H7 (cell line): ENCODE data around the gene PAPPA2. TPM values are rescaled to one million over a fixed set of nuclear protein-coding genes. Genes with fewer than 3 reads are reported as not detected.

Source experiments
- DNase-seq: peaks from one replicate; pipeline ENCODE4 v3.0.0; 2012
- H3K27me3 ChIP-seq: 2 replicates; pipeline ENCODE4 v1.6.0; 2011; ENCODE audit warnings: mild to moderate bottlenecking, low read length; ENCODE audit not compliant: control insufficient read depth, insufficient read depth
- H3K36me3 ChIP-seq: replicated peaks from 2 replicates; pipeline ENCODE4 v1.5.1; 2011; ENCODE audit warnings: low read length; ENCODE audit not compliant: control insufficient read depth, insufficient read depth
- H3K4me3 ChIP-seq: 2 replicates; pipeline ENCODE4 v1.5.1; 2011; ENCODE audit warnings: low read depth, mild to moderate bottlenecking, control low read depth, low read length, moderate library complexity; ENCODE audit not compliant: insufficient read depth
- total RNA-seq: library from RNA; depleted of rRNA; stranded (reverse); fragments of >200 nt; shearing (Covaris generic); gene quantifications from 2 replicates; pipeline ENCODE4 v1.2.3, GENCODE V29; 2014

Gene PAPPA2
- total RNA-seq, 1 experiment from 2014 or later = 0.45 TPM

DNA sequence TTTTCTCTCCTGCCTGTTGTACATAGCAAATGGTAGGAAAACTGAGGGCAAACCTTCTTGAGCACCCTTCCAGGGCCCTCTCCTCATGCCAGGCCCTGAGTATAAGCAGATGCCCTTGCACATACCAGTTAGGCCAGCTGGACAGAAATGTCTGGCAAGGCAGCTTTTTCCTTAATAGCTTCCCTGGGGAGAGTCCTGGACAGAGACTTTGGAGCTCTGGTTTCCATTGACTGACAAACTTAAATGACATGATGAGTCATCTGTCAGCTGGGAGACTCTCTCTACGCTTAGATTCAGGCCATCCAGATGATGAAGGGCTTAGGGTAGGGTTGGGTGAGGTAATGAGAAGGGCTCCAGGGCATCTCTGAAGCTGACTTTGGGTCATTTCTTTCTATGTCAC lies 384.1 kb downstream of the PAPPA2 start:
- no peak for DNase-seq
- H3K4me3 ChIP-seq = no peak overlapping the region
- no peaks in the 10 kb centered on the region for H3K36me3 ChIP-seq
- no peaks in the 10 kb centered on the region for H3K27me3 ChIP-seq

DNA sequence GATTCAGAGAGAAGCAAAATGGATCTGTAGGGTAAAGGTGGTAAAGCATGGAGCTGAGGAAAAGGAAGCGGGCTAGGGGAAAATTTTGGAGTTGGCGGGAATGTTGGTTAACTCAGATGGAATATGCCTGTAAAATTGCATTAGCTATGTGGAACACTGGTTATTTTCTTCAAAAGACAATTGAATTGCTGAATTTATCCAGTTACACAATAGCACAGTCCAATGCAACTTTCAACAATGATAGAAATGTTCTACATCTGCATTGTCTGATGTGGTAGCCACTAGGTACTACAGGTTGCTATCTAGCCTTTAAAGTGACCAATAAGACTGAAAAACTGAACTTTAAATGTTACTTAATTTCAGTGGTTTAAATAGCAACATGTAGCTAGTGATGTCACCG lies 386.3 kb downstream of the PAPPA2 start:
- Histone ChIP-seq H3K36me3 (no peaks in the 10 kb centered on the region), H3K4me3 (no peak overlapping the region), H3K27me3 (no peaks in the 10 kb centered on the region)
- DNase-seq = no peak

DNA sequence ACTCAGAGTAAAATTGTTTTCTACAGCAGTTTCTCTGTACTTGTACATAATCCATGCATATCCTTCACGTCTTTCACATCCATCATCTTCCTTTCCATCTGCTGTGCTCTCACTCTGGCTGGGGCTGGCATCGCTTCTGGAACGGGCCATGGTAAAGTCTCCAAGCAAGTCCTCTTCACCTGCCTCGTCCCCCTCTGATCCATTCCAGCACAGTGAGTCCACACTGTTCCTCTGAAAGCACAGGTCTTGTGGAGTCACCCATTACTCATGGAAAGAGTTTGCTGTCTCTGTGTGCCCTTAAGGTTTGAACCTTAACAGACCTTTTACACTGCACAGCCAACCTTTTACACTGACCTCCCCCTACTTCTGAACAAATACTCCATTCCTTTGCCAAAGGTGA lies 387.9 kb downstream of the PAPPA2 start:
- DNase-seq = no peak
- Histone ChIP-seq H3K36me3 (no peaks in the 10 kb centered on the region), H3K27me3 (no peaks in the 10 kb centered on the region)

DNA sequence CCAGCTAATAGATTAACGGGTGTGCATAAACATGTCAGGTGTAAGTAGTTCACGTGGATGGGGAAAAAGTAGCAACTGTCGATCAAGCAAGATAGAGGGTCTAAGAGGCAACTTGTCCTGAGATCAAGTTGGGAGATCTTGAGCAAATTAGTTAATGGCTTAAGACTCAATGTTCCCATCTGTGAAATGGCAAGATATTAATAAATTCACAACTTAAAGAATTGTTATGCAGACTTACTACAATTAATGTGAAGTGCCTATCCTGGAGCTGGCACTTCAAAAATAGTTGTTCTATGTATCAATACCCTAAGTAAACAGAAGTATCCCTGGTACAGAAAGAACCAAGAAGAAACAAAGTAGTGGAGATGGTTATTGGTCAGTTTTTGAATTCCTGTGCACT lies 389.1 kb downstream of the PAPPA2 start:
- no peaks in the 10 kb centered on the region for H3K36me3 ChIP-seq
- DNase-seq = no peak
- no peak overlapping the region for H3K4me3 ChIP-seq
- H3K27me3 ChIP-seq = no peaks in the 10 kb centered on the region

More for the DNA sequence above, 387.9 kb downstream of the PAPPA2 start:
- H3K4me3 ChIP-seq = no peak overlapping the region

DNA sequence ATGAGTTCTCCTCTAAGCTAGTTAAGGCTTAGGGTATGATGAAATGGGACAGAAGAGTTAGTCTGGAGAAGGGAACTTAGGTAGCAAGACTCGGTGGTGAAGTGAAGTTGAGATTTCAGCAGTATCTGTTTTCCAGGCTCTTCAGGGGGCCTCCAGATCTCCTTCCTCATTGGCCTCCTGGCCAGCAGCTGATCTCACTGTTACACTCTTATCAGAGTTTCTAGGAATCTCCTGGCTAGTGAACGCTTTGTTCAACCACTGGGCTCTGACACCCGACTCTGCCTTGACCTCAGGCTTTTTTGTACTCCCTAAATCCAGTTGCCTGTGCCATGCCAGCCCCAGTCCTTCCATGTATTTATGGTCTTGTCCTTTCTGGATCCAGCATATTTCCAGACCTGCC lies 390.5 kb downstream of the PAPPA2 start:
- DNase-seq = no peak
- H3K4me3 ChIP-seq = no peak overlapping the region
- no peaks in the 10 kb centered on the region for H3K27me3 ChIP-seq
- H3K36me3 ChIP-seq = no peaks in the 10 kb centered on the region

DNA sequence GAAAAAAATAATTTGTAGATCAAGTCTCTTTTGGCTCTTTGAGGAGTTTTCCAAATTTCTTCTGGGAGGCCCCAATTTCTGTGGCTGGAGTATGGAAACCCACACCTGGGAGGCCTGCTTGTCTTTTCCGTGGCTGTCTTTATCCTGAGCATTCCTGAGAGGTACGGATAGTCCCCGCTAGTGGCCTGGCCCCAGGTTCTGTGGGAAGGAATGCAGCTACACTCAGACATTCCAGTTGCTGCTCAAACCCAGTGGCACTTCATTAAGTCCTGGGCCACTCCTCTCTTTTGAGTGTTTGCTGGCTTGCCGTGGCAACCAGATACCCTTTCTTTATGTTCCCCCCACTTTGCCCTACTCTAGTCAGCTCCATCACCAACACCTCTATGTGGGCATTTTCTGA lies 391.1 kb downstream of the PAPPA2 start:
- no peaks in the 10 kb centered on the region for H3K27me3 ChIP-seq
- no peak for DNase-seq
- H3K4me3 ChIP-seq = no peak overlapping the region
- no peaks in the 10 kb centered on the region for H3K36me3 ChIP-seq

DNA sequence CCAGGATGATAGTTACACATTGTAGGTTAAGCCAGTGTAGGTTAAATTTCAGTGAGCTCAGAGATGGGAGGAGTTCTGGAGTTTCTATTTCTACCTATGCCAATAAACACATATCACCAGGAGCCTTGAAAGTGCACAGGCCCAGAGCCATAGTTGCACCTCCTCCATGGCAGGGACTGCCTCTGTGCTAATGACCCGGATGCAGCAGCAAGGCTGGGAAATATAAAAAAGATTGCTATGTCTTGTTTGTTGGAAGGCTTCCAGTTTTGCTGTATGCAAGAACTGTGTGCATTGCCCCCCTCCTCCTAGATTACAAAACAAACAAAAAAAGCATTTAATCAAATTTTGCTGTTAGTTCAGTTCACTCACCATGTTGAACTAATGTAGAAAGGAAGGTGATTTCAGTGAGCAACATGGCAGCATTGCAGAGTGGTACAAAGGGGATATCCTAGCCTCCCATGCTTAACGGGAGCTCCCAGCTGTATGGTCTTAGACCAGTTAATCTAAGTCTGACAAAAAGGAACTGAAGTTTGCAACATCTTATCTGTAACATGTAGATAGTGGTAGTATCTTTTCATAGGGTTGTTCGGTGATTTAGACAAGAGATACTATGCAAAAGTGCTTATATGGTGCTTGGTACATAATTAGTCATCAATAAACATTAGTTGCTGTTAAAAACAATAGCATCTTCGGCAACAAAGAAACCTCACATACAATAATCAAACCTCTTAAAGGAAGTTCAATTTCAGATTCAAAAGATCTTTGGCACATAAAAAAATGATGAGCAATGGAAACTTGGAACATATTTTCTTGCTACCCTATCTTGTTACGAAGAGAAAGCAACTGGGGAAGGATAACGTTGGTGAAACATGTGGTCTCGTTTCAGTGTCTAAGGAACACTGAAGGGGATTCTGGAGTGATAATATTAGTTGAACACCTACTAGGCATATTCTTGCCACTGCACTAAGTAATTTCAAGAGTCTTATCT lies 392.1 kb downstream of the PAPPA2 start:
- H3K4me3 ChIP-seq = no peak overlapping the region
- DNase-seq = no peak
- H3K36me3 ChIP-seq = no peaks in the 10 kb centered on the region
- H3K27me3 ChIP-seq = no peaks in the 10 kb centered on the region

DNA sequence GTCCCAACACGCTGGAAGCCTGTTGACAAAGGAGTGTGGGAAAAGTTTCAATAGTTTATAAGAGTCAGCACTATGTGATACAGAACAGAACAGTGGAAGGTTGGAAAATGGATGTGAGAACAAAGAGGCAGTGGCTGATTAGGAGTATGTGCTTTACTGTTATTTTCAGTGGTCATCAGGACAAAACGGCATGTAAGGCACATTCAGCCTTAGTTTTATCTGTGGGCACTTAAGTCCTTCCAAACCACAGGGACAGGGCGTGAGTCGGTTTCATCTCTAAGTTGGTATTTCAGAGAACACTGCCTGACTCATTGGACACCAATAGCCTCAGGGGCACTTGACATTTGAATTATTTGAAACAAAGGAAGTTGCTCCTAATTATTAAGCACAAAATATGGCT lies 394.7 kb downstream of the PAPPA2 start:
- H3K4me3 ChIP-seq = no peak overlapping the region
- DNase-seq = no peak
- H3K36me3 ChIP-seq = no peaks in the 10 kb centered on the region
- no peaks in the 10 kb centered on the region for H3K27me3 ChIP-seq

DNA sequence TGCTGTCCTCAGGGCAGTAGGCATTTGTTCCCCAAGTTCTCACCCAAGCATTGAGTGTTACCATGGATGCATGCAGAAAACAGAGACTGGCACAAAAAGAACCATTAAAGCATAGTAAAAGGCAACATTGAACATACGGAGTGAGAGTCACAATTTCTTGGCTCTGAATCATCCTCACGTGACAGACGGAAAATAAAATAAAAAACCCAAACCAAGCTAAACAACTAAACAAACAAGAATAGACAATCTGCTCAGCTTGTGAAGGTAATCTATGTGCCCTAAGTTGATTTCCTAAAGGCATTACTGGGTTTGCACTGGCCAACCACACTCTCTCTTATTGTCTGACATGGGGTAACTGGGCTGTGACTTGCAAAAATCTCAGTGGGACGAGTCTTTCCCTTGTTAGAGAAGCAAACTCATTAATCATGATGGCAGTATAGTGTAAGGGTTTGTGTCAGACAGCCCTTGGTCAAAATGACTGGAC lies 395.5 kb downstream of the PAPPA2 start:
- no peaks in the 10 kb centered on the region for H3K27me3 ChIP-seq

DNA sequence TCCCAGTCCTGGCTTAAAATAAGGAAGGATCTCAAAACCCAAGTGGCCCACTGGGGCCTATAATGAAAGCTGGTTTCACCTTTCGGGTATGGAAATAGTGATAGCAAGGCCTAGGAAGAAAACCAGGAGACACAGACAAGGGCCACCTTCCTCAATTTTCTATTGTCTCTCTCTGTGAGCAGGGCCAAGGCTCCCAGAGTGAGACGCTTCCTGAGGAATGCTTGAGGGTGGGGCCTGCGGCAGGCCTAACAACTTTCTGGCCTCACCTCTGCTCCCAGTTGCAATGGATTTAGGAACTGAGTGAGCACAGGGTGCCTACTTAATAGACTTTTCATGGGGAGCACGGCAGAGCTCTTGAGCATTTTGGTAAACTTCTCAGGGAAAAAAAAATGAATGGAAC lies 400.6 kb downstream of the PAPPA2 start:
- Histone ChIP-seq H3K27me3 (no peaks in the 10 kb centered on the region), H3K4me3 (no peak overlapping the region), H3K36me3 (no peaks in the 10 kb centered on the region)
- no peak for DNase-seq

More for the DNA sequence above, 395.5 kb downstream of the PAPPA2 start:
- H3K36me3 ChIP-seq = no peaks in the 10 kb centered on the region
- no peak for DNase-seq
- H3K4me3 ChIP-seq = no peak overlapping the region

DNA sequence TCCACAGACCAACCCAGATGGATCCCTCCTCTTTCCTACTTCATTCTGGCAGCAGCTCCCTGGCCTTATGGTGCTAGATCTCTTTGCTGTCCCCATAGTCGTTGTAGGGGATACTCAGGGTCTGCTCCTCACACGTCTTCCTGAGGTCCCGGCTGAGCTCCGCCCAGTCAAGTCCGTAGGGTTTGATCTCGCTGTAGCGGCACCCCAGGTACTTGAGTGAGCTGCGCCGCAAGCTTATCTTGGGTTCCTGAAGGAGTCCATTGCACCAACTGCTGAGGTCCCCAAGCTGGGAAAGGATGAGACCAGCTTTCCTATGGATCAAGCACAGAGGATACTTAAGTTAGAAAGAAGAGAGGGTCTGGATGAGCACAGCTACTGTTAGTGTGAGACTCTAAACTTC lies 401.2 kb downstream of the PAPPA2 start:
- no peak for DNase-seq
- H3K27me3 ChIP-seq = no peaks in the 10 kb centered on the region
- H3K36me3 ChIP-seq = no peaks in the 10 kb centered on the region

DNA sequence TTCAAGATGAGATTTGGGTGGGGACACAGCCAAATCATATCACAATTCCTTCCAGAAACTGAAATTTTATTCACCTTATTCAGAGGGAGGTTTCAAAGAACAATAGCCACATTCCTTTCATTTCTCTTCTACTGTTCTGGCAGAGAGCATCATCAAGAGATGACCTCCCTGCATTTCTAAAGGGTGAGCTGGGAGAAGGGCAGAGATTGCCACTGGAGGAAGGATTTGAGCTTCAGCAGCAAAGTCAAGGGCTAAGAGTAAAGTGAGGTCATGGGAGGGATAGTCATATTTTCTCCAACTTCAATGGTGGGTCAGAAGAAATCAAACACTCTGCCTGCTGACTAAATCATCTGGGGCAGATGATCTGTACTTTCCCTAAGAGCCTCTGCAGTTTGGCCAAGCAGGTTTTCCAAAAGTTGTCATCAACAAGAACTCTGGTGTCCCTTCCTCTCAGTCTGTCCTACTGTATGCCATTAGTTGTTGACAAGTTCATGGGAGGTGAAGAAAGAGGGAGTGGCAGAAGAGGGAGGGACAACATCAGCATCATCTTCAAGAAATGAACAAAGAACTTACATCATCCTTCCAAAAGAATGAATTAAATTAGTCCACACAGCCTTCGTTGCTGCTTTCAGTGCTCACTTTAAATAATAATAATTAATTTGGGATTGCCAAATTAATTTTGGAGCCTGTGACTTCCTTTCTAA lies 403.2 kb downstream of the PAPPA2 start:
- Histone ChIP-seq H3K27me3 (no peaks in the 10 kb centered on the region), H3K36me3 (no peaks in the 10 kb centered on the region), H3K4me3 (no peak overlapping the region)
- DNase-seq = no peak

More for the DNA sequence above, 401.2 kb downstream of the PAPPA2 start:
- no peak overlapping the region for H3K4me3 ChIP-seq

DNA sequence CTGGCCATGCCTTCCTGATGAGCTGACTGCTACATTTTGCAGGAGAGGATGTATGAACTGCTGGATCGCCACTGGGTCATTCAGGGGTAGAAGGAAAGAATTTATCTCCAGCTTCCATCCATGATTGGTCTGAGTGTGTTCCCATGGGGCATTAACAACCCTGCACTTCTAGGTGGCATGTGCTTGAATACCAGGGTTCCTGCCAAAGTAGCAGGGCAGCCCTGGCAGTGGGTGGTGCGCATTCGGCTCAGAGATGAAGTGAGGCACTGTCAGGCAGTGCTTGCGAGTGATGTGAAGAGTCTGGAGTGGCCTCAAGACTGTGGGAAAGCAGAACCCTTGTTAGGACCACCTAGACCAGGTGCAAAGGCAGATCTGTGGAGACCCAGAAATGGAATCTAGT lies 406.6 kb downstream of the PAPPA2 start:
- DNase-seq = no peak
- H3K27me3 ChIP-seq = no peaks in the 10 kb centered on the region
- no peaks in the 10 kb centered on the region for H3K36me3 ChIP-seq
- H3K4me3 ChIP-seq = no peak overlapping the region

DNA sequence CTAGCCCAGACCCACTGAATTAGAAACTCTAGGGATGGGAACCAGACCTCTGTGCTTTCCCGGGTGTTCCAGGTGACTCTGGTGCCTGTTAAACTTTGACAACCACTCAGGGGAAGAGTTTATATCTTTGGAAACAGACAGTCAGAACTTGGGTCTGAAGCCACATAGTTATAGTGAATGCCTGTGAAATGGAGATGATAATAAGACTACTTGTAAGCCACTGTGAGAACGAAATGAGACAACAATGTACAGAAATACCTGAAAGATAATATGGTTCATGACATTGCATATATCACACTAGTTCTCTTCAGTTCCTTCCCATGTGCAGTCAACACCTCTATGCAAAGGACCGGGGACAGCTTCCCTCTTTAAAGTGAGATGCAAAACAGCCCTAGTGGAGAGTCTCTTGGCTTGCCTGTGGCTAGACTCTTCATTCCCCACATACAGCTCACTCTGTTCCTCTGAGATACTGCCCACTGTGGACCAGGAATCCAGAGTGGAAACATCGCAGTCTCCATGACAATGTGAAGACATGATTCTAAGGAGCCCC lies 414.1 kb downstream of the PAPPA2 start:
- Histone ChIP-seq H3K4me3 (no peak overlapping the region), H3K27me3 (no peaks in the 10 kb centered on the region)

DNA sequence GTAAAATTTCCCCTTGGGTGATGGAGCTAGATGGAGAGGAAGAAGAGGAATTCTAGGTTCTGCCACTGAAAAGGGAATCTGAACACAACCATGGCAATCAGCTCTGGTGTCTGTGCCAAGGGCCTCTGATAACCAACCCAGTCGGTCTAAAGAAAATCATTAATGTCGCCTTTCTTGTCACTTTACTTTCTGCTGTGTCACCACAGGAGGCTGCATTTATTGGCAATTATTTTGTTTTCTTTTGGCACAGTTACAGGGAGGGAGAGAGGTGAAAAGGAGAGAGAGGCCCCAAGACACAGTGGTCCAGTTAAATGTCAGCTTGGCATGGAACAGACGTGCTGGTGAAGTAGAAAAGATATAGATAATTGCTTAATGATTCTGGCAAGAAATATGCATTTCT lies 414.6 kb downstream of the PAPPA2 start:
- H3K36me3 ChIP-seq = no peaks in the 10 kb centered on the region
- no peak overlapping the region for H3K4me3 ChIP-seq
- no peaks in the 10 kb centered on the region for H3K27me3 ChIP-seq
- DNase-seq = no peak

More for the DNA sequence above, 414.1 kb downstream of the PAPPA2 start:
- no peaks in the 10 kb centered on the region for H3K36me3 ChIP-seq
- no peak for DNase-seq
